ENCODE measurements around the gene ZNF263. TPM values are rescaled to one million over a fixed set of nuclear protein-coding genes. Genes with fewer than 3 reads are reported as not detected.

ZNF263 gene
- total RNA-seq, 2 donors from 2014 or later, result 21.2 to 26.4 TPM

DNA sequence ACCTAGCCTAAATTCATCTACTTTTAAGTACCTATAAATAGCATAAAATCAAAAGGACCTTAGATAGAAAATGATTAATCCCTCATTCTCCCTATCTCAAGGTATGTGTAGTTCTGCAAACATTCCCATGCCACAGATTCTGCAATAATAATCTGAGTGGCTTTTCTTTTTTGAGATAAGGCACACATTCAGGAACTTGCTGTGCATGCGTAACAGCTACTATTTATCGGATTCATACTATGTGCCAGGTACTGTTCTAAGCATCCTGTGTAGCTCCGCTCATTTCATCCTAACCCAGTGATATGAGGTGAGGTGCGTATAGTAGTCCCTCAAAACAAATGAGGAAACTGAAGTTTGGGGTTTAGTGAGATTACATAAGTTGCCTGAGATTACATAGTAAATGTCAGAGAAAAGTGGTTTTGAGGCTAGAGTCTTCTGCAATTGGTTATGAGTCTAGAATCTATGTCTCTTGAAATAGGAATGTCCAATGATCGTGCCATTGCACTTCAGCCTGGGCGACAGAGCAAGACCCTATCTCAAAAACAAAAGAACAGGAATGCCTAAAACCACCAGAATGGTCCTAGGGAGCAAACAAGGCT is 2.0 kb upstream of the ZNF263 start:
- no peak for DNase-seq
- peak overlapping the region; percentile 95 for H3K27ac Mint-ChIP-seq

DNA sequence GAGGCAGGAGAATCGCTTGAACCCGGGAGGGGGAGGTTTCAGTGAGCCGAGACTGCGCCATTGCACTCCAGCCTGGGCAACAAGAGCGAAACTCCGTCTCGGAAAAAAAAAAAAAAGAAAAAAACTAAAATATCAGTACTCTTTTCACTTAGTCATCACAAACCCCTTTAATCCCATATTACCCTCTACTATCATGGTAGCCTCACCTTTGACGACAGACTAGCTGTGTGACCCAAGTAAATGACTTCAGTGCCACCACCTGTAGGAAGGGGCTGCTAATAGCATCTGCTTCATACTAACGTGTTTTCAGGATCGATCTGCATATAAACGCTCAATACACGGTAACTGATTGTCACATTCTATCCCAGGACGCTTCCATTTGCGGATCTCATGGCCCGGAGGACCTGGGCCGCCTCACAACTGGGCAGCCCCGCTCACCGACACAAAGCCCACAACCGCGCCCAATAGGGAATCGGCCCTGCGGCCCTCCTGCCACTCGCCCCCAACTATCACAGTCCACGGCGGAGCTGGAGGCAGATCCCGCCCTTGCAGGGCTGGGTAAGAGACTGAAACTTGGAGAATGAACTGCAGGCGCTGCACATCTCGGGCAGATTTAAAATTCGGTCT is 1.1 kb upstream of the ZNF263 start:
- Mint-ChIP-seq H3K27ac (peak overlapping the region; percentile 95), H3K27me3 (no peaks in the 10 kb centered on the region)
- DNase-seq, result peak in 1 of 3 donors; percentile 20

More for the DNA sequence above, 2.0 kb upstream of the ZNF263 start:
- no peaks in the 10 kb centered on the region for H3K9me3 ChIP-seq (ENCODE audit: control insufficient read depth, low read length, poor library complexity, severe bottlenecking)
- no peak for ATAC-seq
- Mint-ChIP-seq H3K4me1 (peaks cover 23% of the 10 kb centered on the region), H3K36me3 (ENCODE audit: low read depth) (no peaks in the 10 kb centered on the region), H3K27me3 (no peaks in the 10 kb centered on the region), H3K4me3 (peak overlapping the region; percentile 31)

DNA sequence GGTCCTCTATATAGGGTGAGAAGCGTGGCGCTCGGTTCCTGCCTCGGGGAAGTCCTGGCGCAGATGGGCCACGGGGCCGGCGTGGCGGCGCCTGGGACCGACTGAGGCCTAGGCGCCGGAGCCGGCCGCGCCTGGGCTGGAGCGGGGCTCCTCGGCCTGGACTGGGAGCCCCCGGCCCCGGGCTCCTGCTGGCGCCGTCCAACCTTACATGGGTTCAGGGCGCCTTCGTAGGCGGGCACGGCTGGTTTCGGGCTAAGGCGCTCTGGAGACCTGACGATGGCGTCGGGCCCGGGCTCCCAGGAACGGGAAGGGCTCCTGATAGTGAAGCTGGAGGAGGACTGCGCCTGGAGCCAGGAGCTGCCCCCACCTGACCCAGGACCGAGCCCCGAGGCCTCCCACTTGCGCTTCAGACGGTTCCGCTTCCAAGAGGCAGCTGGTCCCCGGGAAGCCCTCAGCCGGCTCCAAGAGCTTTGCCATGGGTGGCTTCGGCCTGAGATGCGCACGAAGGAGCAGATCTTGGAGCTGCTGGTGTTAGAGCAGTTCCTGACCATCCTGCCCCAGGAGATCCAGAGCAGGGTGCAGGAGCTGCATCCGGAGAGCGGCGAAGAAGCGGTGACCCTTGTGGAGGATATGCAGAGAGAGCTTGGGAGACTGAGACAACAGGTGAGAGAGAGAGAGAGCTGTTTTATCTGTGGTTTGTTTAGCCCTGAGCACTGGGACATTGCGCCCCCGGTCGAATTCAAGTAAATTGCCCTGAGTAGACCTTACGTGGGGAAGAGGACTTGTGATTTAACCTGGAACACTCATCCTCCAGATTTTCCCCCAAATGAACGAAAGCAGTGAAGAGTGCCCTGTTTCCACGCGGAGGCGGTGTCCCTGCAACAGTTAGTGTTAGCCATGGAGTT is 504 bp downstream of the ZNF263 start:
- no peaks in the 10 kb centered on the region for H3K27me3 Mint-ChIP-seq
- no peak for ATAC-seq
- H3K9me3 ChIP-seq (ENCODE audit: control insufficient read depth, low read length, poor library complexity, severe bottlenecking), result peaks cover 7% of the 10 kb centered on the region
- peaks cover 3% of the 10 kb centered on the region for H3K36me3 Mint-ChIP-seq (ENCODE audit: low read depth)
- peak overlapping the region; percentile 92 for H3K4me3 Mint-ChIP-seq
- no peak for DNase-seq
- peak overlapping the region; percentile 95 for H3K27ac Mint-ChIP-seq
- peaks cover 23% of the 10 kb centered on the region for H3K4me1 Mint-ChIP-seq

More for the DNA sequence above, 1.1 kb upstream of the ZNF263 start:
- H3K36me3 Mint-ChIP-seq (ENCODE audit: low read depth), result no peaks in the 10 kb centered on the region
- H3K4me3 Mint-ChIP-seq, result peak overlapping the region; percentile 92
- peaks cover 23% of the 10 kb centered on the region for H3K4me1 Mint-ChIP-seq
- ATAC-seq, result peak; percentile 18
- H3K9me3 ChIP-seq (ENCODE audit: control insufficient read depth, low read length, poor library complexity, severe bottlenecking), result peaks cover 3% of the 10 kb centered on the region

DNA sequence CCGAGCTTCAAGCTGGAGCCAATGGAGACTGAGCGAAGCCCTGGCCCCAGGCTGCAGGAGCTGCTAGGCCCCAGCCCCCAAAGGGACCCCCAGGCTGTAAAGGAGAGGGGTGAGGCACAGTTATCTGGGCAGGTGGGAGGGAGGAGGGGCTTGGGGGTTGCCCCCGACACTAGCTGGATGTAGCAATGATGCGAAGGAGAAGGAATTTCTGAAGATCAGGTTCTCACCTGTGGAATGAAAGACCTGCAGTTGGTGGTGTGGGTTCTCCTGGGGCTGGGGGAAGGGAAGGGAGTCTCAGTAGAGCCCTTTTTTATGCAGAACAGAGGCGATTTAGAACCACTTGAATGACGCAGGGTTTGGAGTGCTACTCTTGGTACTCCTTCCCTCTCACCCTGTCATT is 1.8 kb downstream of the ZNF263 start:
- ATAC-seq (no peak), DNase-seq (no peak)
- H3K4me1 Mint-ChIP-seq, result peaks cover 23% of the 10 kb centered on the region
- peaks cover 15% of the 10 kb centered on the region for H3K9me3 ChIP-seq (ENCODE audit: control insufficient read depth, low read length, poor library complexity, severe bottlenecking)
- H3K27ac Mint-ChIP-seq, result no peak overlapping the region
- H3K27me3 Mint-ChIP-seq, result no peaks in the 10 kb centered on the region
- peak overlapping the region; percentile 92 for H3K4me3 Mint-ChIP-seq
- H3K36me3 Mint-ChIP-seq (ENCODE audit: low read depth), result peaks cover 3% of the 10 kb centered on the region

DNA sequence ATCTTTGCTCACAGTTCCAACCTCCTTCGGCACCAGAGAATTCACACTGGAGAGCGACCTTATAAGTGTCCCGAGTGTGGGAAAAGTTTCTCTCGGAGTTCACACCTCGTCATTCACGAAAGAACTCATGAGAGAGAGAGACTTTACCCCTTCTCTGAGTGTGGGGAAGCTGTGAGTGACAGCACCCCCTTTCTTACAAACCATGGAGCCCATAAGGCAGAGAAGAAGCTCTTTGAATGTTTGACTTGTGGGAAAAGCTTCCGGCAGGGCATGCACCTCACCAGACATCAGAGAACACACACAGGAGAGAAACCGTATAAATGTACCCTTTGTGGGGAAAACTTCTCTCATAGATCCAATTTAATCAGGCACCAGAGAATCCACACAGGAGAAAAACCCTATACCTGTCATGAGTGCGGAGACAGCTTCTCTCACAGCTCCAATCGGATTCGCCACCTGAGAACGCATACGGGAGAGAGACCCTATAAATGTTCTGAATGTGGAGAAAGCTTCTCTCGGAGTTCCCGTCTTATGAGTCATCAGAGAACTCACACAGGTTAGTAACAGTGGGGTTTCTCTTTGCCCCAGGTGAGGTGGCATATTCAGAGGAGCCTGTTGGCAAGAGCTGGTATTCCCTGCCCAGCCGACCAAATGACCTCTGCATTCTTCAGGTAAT is 6.8 kb downstream of the ZNF263 start:
- H3K27ac Mint-ChIP-seq, result no peak overlapping the region
- DNase-seq (no peak), ATAC-seq (no peak)
- H3K27me3 Mint-ChIP-seq, result no peaks in the 10 kb centered on the region
- peaks cover 5% of the 10 kb centered on the region for H3K4me1 Mint-ChIP-seq
- H3K9me3 ChIP-seq (ENCODE audit: control insufficient read depth, low read length, poor library complexity, severe bottlenecking), result peaks cover 31% of the 10 kb centered on the region
- peaks cover 3% of the 10 kb centered on the region for H3K36me3 Mint-ChIP-seq (ENCODE audit: low read depth)
- H3K4me3 Mint-ChIP-seq, result no peak overlapping the region

DNA sequence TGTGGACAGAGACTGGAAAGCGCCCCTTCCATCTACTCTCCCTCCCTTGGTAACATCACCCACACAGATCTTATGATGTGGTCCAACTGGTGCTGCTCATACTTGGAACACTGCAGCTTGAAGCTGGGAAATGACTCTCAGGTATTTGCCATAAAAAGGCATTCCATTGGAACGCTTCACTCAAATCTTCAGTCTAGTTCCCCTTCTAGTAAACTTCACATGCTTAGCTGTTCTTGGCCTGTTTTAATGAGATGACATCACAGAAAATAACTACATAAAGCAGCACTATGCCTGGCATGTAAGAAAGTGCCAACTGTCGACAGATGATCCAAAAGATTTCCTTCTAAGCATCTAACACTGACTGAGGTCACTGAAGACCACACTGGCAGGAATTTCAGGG is 9.3 kb downstream of the ZNF263 start:
- no peaks in the 10 kb centered on the region for H3K27me3 Mint-ChIP-seq
- no peak overlapping the region for H3K27ac Mint-ChIP-seq
- DNase-seq, result no peak
- H3K4me3 Mint-ChIP-seq, result no peak overlapping the region
- H3K4me1 Mint-ChIP-seq, result no peaks in the 10 kb centered on the region
- peaks cover 28% of the 10 kb centered on the region for H3K9me3 ChIP-seq (ENCODE audit: control insufficient read depth, low read length, poor library complexity, severe bottlenecking)
- ATAC-seq, result no peak
- peaks cover 3% of the 10 kb centered on the region for H3K36me3 Mint-ChIP-seq (ENCODE audit: low read depth)

DNA sequence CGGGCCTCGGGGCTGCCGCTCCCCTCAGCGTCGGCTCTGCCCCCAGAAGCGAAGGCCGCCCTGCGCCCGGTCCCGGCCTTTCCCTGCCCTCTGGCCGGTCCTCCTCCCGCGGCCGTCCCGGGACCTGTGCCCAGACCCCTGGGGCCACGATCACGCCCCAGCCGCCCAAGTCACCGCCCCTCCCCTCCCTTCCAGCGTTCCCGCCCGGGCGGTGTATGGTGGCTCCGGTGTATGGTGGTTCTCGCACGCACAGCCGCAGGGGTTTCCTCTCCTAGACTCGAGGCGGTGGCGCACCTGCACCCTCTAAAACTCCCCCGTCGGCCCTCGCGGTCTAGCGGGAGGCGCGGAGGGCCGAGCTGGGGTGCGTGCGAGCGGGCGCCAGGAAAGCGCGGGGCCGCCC is 11.9 kb downstream of the ZNF263 start:
- no peaks in the 10 kb centered on the region for H3K27me3 Mint-ChIP-seq
- H3K9me3 ChIP-seq (ENCODE audit: control insufficient read depth, low read length, poor library complexity, severe bottlenecking), result peaks cover 19% of the 10 kb centered on the region
- H3K4me3 Mint-ChIP-seq, result no peak overlapping the region
- DNase-seq (no peak), ATAC-seq (no peak)
- no peaks in the 10 kb centered on the region for H3K36me3 Mint-ChIP-seq (ENCODE audit: low read depth)
- H3K4me1 Mint-ChIP-seq, result no peaks in the 10 kb centered on the region
- H3K27ac Mint-ChIP-seq, result no peak overlapping the region

DNA sequence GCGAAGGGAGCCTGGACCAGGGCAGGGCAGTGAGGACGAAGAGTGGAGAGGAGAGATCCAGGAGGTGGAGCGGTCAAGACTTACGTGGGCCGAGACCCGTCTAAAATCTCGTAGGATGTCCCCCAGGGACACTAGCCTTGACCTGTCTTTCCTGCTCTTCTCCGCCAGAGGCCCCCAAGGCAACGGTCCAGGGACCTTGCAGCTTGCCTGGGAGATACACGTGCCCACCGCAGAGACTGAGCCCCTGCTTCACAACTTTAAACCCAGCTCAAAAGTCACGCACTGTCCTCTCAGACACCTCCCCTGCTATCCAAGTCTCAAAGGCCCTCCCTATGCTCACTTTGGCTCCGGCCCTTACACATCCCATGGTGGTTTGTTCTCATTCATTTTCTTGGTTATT is 12.5 kb downstream of the ZNF263 start:
- Mint-ChIP-seq H3K27ac (no peak overlapping the region), H3K4me1 (no peaks in the 10 kb centered on the region), H3K36me3 (ENCODE audit: low read depth) (no peaks in the 10 kb centered on the region), H3K27me3 (no peaks in the 10 kb centered on the region), H3K4me3 (no peak overlapping the region)
- ATAC-seq (no peak), DNase-seq (no peak)
- peaks cover 14% of the 10 kb centered on the region for H3K9me3 ChIP-seq (ENCODE audit: control insufficient read depth, low read length, poor library complexity, severe bottlenecking)

DNA sequence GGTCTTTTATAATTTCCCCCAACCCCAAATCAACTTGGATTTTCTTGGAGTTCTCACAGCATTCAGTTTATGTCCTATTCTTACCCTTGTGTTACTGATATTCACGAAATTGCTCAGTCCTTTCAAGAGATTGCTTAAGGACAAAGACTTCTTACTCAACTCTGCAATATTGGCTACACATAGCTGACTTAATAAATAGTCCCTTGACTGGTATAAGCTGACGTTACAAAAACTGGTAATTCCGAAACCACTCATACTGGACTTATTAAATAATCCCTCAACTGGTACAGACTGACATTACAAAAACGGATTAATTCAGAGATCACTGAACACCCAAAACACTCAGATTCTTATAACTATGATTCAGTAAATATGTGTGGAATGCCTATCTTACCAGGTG is 21.1 kb downstream of the ZNF263 start:
- Mint-ChIP-seq H3K4me3 (peak overlapping the region; percentile 80), H3K27me3 (no peaks in the 10 kb centered on the region), H3K4me1 (no peaks in the 10 kb centered on the region), H3K36me3 (ENCODE audit: low read depth) (peaks cover 11% of the 10 kb centered on the region), H3K27ac (peak overlapping the region; percentile 1)
- H3K9me3 ChIP-seq (ENCODE audit: control insufficient read depth, low read length, poor library complexity, severe bottlenecking), result peaks cover 16% of the 10 kb centered on the region
- no peak for ATAC-seq
- no peak for DNase-seq

DNA sequence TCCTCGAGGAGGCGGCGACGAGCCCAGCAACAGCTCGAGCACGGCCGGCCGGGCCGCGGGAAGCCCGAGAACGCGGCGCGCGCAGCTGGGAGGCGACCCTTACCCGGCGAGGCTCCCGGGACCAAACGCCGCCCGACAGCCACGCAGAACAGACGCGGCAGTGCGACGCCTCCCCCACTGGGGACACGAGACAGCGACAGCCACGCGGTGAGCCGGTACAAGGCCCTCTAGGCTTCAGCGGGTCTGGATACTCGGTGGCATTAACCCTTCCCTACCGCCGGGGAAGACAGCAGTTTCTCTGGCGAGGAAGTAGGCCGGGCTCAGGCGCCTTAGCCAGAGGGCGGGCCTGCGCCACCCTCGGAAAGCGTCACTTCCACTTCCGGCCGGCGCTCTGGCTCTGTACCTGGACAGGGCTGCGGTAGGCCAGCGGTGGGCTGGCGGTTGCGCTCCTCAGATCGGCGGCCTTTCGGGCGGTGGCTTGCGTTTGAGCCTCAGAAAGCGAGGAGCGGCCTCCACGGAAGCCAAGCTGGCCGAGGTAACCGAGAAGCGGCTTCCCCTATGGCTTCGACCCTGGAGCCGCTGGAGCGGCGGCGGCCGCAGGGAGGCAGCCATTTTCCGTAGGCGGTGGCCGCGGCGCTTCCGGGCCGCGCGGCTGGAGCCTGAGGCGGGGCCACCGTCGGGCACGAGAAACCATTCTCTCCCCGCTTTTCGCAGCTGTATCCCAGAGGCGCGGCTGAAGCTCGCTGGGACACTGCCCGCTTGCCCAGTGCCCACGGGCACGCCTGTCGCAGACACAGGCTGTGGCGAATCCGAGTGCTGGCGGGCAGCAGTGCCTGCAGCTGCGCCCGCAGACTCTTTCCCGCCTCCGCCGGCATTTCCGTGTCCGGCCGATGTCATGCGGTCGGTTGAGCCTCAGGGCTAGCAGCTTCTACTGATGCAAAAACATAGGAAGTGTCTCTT is 22.1 kb downstream of the ZNF263 start, which contains the start of the genes TIGD7 and ZNF75A:
TIGD7 (minus strand) TSS at position 322 of the 960 bp plus-strand sequence. CDS start 4,816 bp downstream, outside the sequence.
ZNF75A (plus strand) TSS at position 389 of the 960 bp plus-strand sequence. CDS start 2,932 bp downstream, outside the sequence.
- Mint-ChIP-seq H3K36me3 (ENCODE audit: low read depth) (peaks cover 12% of the 10 kb centered on the region), H3K4me1 (no peaks in the 10 kb centered on the region), H3K4me3 (peak within 1 kb of the TSS; percentile 80), H3K27ac (peak within 1 kb of the TSS; percentile 27), H3K27me3 (no peaks in the 10 kb centered on the region)
- peaks cover 16% of the 10 kb centered on the region for H3K9me3 ChIP-seq (ENCODE audit: control insufficient read depth, low read length, poor library complexity, severe bottlenecking)
- DNase-seq, result peak; percentile 66 to 68 (median 67)
- ATAC-seq, result peak; percentile 93

DNA sequence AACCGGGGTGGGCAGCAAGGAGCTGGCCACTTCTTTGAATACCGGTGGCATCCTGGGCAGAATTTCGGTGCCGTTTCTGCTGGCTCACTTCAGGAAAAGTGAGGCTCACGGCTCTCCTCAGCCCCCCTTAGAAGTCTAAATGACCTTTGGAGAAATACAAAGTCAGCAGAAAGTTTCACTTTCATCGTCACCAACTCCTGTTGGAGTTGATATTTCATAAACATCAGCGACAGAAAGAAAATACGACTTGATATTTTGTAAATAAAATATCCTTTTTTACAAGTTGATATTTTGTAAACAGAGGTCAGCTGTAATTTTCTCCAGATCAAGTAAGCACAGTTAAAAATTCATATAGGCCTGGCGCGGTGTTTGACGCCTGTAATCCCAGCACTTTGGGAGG is 22.8 kb downstream of the ZNF263 start:
- peaks cover 16% of the 10 kb centered on the region for H3K9me3 ChIP-seq (ENCODE audit: control insufficient read depth, low read length, poor library complexity, severe bottlenecking)
- ATAC-seq, result no peak

DNA sequence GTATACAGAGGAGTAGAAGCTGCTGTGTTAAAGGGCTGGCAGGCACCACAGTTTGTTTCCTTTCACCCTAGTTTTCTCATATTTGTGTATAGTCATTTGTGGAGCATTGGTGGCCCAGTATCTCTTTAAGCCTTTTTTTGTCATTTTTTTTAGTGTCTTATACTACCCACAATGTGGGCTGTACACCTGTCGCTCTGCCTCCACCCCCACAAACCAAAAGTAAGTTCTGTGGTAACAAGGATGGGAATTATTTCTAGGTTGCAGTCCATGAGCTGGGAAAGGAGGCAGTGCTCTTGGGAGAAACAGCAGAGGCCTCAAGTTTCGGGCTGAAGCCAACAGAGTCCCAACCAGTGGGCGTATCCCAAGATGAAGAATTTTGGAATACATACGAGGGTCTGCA is 28.2 kb downstream of the ZNF263 start:
- H3K9me3 ChIP-seq (ENCODE audit: control insufficient read depth, low read length, poor library complexity, severe bottlenecking), result peaks cover 41% of the 10 kb centered on the region
- H3K27me3 Mint-ChIP-seq, result no peaks in the 10 kb centered on the region
- no peaks in the 10 kb centered on the region for H3K4me1 Mint-ChIP-seq
- DNase-seq (no peak), ATAC-seq (no peak)
- H3K36me3 Mint-ChIP-seq (ENCODE audit: low read depth), result peaks cover 20% of the 10 kb centered on the region
- H3K4me3 Mint-ChIP-seq, result no peak overlapping the region
- H3K27ac Mint-ChIP-seq, result no peak overlapping the region

More for the DNA sequence above, 22.8 kb downstream of the ZNF263 start:
- Mint-ChIP-seq H3K36me3 (ENCODE audit: low read depth) (peaks cover 13% of the 10 kb centered on the region), H3K4me1 (no peaks in the 10 kb centered on the region), H3K4me3 (peak overlapping the region; percentile 80), H3K27ac (peak overlapping the region; percentile 27), H3K27me3 (no peaks in the 10 kb centered on the region)
- no peak for DNase-seq

All from T-helper 17 cell (primary cell).